Thyroid gland (tissue), 4 donors: Measurements from ENCODE around the gene ACBD5. TPM values are rescaled to one million over a fixed set of nuclear protein-coding genes. Genes with fewer than 3 reads are reported as not detected.

Experiments
- DNase-seq, 2 donors: peaks; one replicate each; pipeline ENCODE4 v3.0.0-alpha.2; 2019
- H3K27ac ChIP-seq, 3 donors: fragments of 200-600 bp; sonication (generic); 1 replicate in 2 of 3; 2 replicates in 1 of 3; pipeline ENCODE4 v1.5.1; 2016 to 2019; ENCODE audit warnings: mild to moderate bottlenecking in 1 of 3, moderate library complexity in 1 of 3
- H3K27me3 ChIP-seq: fragments of 200-600 bp; sonication (generic); one replicate; pipeline ENCODE4 v1.5.1; 2019
- H3K36me3 ChIP-seq, 2 donors: fragments of 200-600 bp; sonication (generic); one replicate each; pipeline ENCODE4 v1.5.1; 2016 to 2019
- H3K4me1 ChIP-seq, 2 donors: fragments of 200-600 bp; sonication (generic); one replicate each; pipeline ENCODE4 v1.5.1; 2017 to 2019
- H3K4me3 ChIP-seq, 3 donors: fragments of 200-600 bp; sonication (generic); replicated peaks in 1 of 3; 1 replicate in 2 of 3; 2 replicates in 1 of 3; pipeline ENCODE4 v1.5.1; 2016; ENCODE audit warnings: mild to moderate bottlenecking in 1 of 3
- H3K9me3 ChIP-seq: fragments of 200-600 bp; sonication (generic); one replicate; pipeline ENCODE4 v1.5.1; 2017
- POLR2A ChIP-seq, 2 donors: fragments of 450-650 bp; IDR thresholded peaks; one replicate each; pipeline ENCODE4 v1.6.1; 2017; ENCODE audit warnings: antibody characterized with exemption in 2 of 2, mild to moderate bottlenecking in 2 of 2, moderate library complexity in 1 of 2
- WGBS, 2 donors: methylation state at CpG; one replicate each; pipeline ENCODE4 v1.1.5; 2017; 5-methylcytosine and 5-hydroxymethylcytosine counted together
- intact Hi-C: fragments of 100-400 bp; cut with DNase I; formaldehyde crosslinking; loops from one replicate; pipeline ENCODE4 v1.15.1; 2023
- small RNA-seq: library from RNA; depleted of rRNA; stranded (forward); fragments of <200 nt; gene quantifications from one replicate; pipeline ENCODE3, GENCODE V24; 2016
- total RNA-seq, 4 donors: library from RNA; depleted of rRNA; stranded (reverse); fragments of >200 nt; gene quantifications; one replicate each; pipeline ENCODE4 v1.2.3, GENCODE V29; 2016
- TF ChIP-seq, protein P1 (sequence below), 6 experiments: fragments of 200-600 bp in 3 of 6; fragments of 450-650 bp in 3 of 6; sonication (generic) in 3 of 6; IDR thresholded peaks; one replicate each; pipeline ENCODE4 v1.5.1; 2016 to 2019; ENCODE audit warnings: antibody characterized with exemption in 6 of 6, mild to moderate bottlenecking in 2 of 6, inconsistent platforms in 1 of 6, moderate library complexity in 1 of 6

ACBD5 gene
- total RNA-seq, 4 donors from 2014 or later = 36.5 to 43.5 (median 41.2) TPM

- intact Hi-C loops = no loop called here
- peaks cover 9 to 14% of the 10 kb centered on the region in 2 donors for H3K4me1 ChIP-seq
Observed at GRCh38 chr10:27153329-27153728, 87.3 kb downstream of the ACBD5 start.

DNA sequence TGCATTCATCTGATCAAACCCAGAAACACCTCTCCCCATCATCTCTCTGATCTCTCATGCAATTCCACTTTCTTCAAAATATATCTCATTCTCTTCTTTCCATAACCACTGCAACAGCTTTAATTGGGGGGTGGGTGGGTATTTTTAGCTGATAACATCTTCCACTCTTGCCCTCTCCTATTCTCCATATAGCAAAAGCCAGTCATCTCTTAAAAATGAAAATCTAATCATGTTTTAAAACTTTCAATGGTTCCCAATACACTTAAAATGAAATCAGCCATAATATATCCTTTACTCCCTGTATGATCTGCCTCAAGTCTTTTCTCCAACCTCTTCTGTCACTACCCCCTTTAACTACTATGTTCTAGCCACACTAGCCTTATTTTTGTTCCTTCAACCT, 87.9 kb downstream of the ACBD5 start:
- TF ChIP-seq, protein P1, sequence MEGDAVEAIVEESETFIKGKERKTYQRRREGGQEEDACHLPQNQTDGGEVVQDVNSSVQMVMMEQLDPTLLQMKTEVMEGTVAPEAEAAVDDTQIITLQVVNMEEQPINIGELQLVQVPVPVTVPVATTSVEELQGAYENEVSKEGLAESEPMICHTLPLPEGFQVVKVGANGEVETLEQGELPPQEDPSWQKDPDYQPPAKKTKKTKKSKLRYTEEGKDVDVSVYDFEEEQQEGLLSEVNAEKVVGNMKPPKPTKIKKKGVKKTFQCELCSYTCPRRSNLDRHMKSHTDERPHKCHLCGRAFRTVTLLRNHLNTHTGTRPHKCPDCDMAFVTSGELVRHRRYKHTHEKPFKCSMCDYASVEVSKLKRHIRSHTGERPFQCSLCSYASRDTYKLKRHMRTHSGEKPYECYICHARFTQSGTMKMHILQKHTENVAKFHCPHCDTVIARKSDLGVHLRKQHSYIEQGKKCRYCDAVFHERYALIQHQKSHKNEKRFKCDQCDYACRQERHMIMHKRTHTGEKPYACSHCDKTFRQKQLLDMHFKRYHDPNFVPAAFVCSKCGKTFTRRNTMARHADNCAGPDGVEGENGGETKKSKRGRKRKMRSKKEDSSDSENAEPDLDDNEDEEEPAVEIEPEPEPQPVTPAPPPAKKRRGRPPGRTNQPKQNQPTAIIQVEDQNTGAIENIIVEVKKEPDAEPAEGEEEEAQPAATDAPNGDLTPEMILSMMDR (IDR thresholded peaks at IDR 0.05) = no peak
- no peak for TF ChIP-seq POLR2A (IDR thresholded peaks at IDR 0.05)
- Histone ChIP-seq H3K9me3 (no peaks in the 10 kb centered on the region), H3K4me3 (no peak overlapping the region), H3K36me3 (peaks cover 6 to 10% of the 10 kb centered on the region in 2 donors), H3K27me3 (no peaks in the 10 kb centered on the region), H3K4me1 (peaks cover 9 to 14% of the 10 kb centered on the region in 2 donors), H3K27ac (no peak overlapping the region)
- intact Hi-C loops = no loop called here
- DNase-seq = no peak

More at GRCh38 chr10:27153329-27153728, 87.3 kb downstream of the ACBD5 start:
- no peaks in the 10 kb centered on the region for H3K9me3 ChIP-seq
- H3K4me3 ChIP-seq = peak overlapping the region; percentile 59 to 97 (median 76)
- peaks cover 4% of the 10 kb centered on the region in 2 donors for H3K36me3 ChIP-seq
- peak overlapping the region in 2 of 3 donors; percentile 95 to 98 for H3K27ac ChIP-seq
- WGBS, 2 donors = 3% methylated on average over 6 of the region's 6 CpGs
- no peaks in the 10 kb centered on the region for H3K27me3 ChIP-seq
- no peak for TF ChIP-seq POLR2A (IDR thresholded peaks at IDR 0.05)
- TF ChIP-seq, protein P1 (IDR thresholded peaks at IDR 0.05) = no peak
- no peak for DNase-seq

DNA sequence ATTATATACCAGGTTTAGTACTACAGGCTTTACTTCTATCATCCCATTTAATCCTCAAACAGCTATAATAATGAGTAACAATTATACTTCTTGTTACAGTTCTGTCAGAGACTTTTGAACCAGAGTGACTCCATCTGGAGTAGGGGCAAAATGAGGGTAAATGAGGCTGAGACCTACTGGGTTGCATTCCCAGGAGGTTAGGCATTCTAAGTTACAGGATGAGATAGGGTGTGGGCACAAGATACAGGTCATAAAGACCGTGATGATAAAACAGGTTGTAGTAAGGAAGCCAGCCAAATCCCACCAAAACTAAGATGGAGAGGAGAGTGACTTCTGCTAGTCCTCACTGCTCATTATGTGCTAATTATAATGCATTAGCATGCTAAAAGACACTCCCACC, 90.3 kb downstream of the ACBD5 start:
- intact Hi-C loops = no loop called here
- WGBS, 2 donors = 85 to 91% methylated on average over 1 of the region's 1 CpG

DNA sequence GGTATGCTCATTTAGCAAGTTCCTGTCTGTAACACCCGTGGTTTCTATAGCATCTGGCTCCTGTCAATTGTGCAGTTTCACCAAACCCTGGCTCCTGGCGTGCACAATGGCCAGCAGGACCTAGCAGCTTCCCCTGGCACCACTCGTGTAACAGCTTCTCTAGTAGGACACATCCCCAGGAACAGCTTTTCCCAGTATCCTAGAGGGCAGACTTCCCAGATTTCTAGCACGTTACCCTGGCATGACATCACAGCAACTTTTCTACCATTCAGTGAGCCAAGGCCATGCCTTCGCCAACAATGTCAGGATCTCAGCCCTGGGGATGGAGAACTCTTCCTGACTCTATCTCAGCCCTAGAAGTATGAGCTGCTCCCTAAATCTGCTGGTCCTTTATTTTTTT, 92.9 kb downstream of the ACBD5 start:
- Histone ChIP-seq H3K27ac (no peak overlapping the region), H3K36me3 (peaks cover 21 to 28% of the 10 kb centered on the region in 2 donors), H3K4me1 (peaks cover 2 to 8% of the 10 kb centered on the region in 2 donors), H3K4me3 (no peak overlapping the region), H3K9me3 (no peaks in the 10 kb centered on the region), H3K27me3 (no peaks in the 10 kb centered on the region)
- WGBS, 2 donors = 92 to 94% methylated on average over 3 to 5 of the region's 5 CpGs
- intact Hi-C loops = no loop called here
- TF ChIP-seq, protein P1 (IDR thresholded peaks at IDR 0.05) = no peak
- no peak for TF ChIP-seq POLR2A (IDR thresholded peaks at IDR 0.05)
- DNase-seq = no peak

More for the DNA sequence above, 90.3 kb downstream of the ACBD5 start:
- Histone ChIP-seq H3K27ac (no peak overlapping the region), H3K36me3 (peaks cover 14 to 15% of the 10 kb centered on the region in 2 donors), H3K4me1 (peaks cover 9 to 12% of the 10 kb centered on the region in 2 donors), H3K4me3 (no peak overlapping the region), H3K9me3 (no peaks in the 10 kb centered on the region), H3K27me3 (no peaks in the 10 kb centered on the region)
- TF ChIP-seq POLR2A (IDR thresholded peaks at IDR 0.05) = no peak
- DNase-seq = no peak

GRCh38 chr10:27145937-27146336, 94.7 kb downstream of the ACBD5 start:
- Histone ChIP-seq H3K36me3 (peaks cover 21 to 31% of the 10 kb centered on the region in 2 donors), H3K27me3 (no peaks in the 10 kb centered on the region), H3K27ac (no peak overlapping the region), H3K4me1 (no peaks in the 10 kb centered on the region), H3K9me3 (no peaks in the 10 kb centered on the region), H3K4me3 (no peak overlapping the region)
- intact Hi-C loops = no loop called here
- no peak for DNase-seq
- TF ChIP-seq POLR2A (IDR thresholded peaks at IDR 0.05) = no peak
- TF ChIP-seq, protein P1 (IDR thresholded peaks at IDR 0.05) = no peak

Small RNA genes lying within 50 kb of the gene (small RNA-seq; reads per million reads assigned to genes)
- gene RNU2-24P (not detected), gene RNU7-12P (not detected)

Other genes starting within 250 kb of the ACBD5 start
- gene ANKRD26, start 140.3 kb downstream of the ACBD5 start, total RNA-seq = 10 to 100 TPM; 13.1 to 18.9 (median 14.5) TPM
- 100 to 1,000 TPM in 1 of 4 donors, 10 to 100 TPM in 3; 74.5 to 106 (median 85.0) TPM for gene YME1L1, start 86.4 kb downstream of the ACBD5 start, total RNA-seq
- 10 to 100 TPM in 1 of 4 donors, 1 to 10 TPM in 3; 5.5 to 13.1 (median 8.1) TPM for gene MASTL, start 85.4 kb downstream of the ACBD5 start, total RNA-seq